Stimulated activated CD4-positive, alpha-beta T cell treated with anti-CD3 and anti-CD28 coated beads, Interleukin-12 subunit alpha, Interleukin-12 subunit beta, amount 100 ng/mL, for 4 hours (primary cell): Measurements from ENCODE around the gene RAPGEF1.
"Not testable (repeated sequence)": the region's sequence is repeated elsewhere in the genome, so short reads cannot be mapped to it uniquely, and the experiment has no call there.

Experiments used
- DNase-seq: peaks from one replicate; pipeline ENCODE4 v3.0.0-alpha.2; 2020

Gene RAPGEF1, protein sequence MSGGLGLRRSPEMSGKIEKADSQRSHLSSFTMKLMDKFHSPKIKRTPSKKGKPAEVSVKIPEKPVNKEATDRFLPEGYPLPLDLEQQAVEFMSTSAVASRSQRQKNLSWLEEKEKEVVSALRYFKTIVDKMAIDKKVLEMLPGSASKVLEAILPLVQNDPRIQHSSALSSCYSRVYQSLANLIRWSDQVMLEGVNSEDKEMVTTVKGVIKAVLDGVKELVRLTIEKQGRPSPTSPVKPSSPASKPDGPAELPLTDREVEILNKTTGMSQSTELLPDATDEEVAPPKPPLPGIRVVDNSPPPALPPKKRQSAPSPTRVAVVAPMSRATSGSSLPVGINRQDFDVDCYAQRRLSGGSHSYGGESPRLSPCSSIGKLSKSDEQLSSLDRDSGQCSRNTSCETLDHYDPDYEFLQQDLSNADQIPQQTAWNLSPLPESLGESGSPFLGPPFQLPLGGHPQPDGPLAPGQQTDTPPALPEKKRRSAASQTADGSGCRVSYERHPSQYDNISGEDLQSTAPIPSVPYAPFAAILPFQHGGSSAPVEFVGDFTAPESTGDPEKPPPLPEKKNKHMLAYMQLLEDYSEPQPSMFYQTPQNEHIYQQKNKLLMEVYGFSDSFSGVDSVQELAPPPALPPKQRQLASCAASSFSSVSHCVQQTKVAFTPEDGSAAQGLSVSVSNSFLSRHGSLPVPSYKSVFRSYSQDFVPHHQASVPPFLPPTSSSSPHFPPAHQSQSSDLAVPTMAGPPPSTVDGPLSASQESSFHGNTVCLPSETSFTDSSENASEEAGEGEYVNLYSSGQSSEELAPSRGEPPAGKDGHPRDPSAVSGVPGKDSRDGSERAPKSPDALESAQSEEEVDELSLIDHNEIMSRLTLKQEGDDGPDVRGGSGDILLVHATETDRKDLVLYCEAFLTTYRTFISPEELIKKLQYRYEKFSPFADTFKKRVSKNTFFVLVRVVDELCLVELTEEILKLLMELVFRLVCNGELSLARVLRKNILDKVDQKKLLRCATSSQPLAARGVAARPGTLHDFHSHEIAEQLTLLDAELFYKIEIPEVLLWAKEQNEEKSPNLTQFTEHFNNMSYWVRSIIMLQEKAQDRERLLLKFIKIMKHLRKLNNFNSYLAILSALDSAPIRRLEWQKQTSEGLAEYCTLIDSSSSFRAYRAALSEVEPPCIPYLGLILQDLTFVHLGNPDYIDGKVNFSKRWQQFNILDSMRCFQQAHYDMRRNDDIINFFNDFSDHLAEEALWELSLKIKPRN (N-terminal part only)

DNA sequence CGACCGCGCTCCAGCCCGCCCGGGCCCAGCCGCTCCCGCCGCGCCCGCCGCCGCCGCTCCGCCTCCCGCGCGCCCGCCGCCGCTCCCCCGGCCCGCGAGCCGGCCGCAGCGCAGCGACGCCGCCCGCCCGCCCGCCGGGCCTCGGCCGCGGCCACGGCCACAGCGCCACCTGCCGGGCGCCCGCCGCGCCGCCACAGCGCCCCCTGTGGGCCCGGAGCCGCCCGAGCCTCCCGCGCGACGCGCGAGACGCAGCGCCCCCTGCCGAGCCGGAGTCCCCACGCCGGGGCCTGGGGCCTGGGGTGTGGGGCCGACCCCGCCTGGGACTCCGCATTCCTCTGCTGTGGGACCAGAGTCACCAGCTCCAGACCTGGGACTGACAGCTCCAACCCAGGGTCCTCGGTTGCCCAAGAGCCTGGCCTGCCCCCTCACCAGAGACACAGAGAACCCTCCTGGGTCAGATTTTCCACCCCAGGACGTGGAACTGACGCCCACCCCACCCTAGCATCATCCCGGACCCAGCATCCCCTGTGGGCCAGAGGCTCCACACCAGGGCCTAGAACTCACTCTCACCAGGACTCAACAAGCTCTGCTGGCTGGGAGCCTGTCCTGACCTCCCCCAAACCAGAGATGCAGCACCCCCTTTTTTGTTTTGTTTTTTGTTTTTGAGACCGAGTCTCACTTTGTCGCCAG lies at the start of gene RAPGEF1:
TSS of gene RAPGEF1 (minus strand) at position 118 of the 690 bp plus-strand sequence. CDS start 246 bp downstream, outside the sequence.
- peak; percentile 87 for DNase-seq

DNA sequence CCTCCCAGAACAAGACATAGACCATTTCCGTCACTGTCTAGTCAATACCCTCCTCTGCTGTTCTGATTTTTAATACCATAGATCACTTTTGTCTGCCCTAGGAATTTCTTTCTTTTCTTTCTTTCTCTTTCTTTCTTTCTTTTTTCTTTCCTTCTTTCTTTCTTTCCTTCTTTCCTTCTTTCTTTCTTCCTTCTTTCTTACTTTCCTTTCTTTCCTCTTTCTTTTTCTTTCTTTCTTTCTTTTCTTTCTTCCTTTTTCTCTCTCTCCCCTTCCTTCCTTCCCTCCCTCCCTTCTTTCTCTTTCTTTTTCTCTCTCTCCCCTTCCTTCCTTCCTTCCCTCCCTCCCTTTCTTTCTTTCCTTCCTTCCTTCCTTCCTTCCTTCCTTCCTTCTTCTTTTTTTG lies 49.0 kb upstream of the RAPGEF1 start:
- DNase-seq: no peak

DNA sequence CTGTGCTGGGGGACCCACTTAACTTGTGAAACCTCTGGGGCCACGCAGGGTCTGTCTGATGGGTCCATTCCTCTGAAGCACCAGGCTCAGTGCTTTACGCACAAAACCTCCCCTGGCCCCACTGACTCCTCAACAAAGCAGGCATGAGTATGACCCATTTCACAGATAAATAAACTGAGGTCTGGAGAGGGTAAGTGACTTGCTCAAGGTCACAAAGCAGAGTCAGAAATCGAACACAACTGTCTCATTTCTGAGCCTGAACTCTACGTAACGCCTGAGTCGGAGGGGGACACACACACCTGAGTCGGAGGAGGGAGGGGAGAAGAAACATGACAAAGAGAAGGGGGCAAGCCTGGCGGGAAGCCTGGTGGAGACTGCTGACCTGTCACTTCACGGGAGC lies 48.0 kb upstream of the RAPGEF1 start:
- no peak for DNase-seq

GRCh38 chr9:131784748-131785501 lies 45.0 kb upstream of the RAPGEF1 start:
- no peak for DNase-seq

DNA sequence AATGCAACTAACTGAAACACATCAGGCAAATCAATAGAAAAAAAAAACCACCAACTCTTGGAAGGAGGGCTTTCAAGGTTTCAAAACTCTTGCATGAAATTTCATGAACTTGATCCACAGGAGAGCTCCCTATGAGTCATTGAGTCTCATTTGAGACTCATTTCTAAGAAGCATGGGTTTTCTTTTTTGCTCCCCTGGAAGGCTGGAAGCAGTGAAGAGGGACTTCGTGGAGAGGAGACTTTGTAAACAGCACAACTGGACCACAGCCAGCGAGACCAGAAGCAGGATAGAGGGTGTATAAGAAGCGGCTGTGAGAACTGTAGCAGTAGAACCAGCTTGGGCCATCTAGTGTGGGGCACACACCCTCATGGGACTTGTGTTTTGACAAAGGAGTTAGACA lies 41.2 kb upstream of the RAPGEF1 start:
- DNase-seq: no peak

DNA sequence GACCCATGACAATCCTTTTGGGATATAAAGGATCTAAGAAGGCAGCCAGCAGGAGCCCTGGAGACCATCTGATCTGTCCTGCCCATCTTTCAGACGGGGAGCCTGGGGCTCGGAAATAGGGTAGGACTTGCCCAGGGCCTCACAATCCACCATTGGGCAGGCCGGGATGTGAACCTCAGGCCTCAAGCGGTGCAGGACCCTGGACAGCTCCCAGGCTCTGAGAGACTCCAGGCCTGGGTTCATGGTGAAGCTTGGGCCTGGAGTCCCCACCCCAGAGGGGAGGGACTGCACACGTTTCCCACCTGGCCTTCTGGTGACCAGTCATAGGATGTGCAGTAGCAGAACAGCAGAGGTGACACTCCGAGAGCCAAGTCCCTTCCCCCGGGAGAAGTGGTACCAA lies 36.6 kb upstream of the RAPGEF1 start:
- peak; percentile 8 for DNase-seq

GRCh38 chr9:131776036-131776435 lies 36.2 kb upstream of the RAPGEF1 start:
- no peak for DNase-seq

DNA sequence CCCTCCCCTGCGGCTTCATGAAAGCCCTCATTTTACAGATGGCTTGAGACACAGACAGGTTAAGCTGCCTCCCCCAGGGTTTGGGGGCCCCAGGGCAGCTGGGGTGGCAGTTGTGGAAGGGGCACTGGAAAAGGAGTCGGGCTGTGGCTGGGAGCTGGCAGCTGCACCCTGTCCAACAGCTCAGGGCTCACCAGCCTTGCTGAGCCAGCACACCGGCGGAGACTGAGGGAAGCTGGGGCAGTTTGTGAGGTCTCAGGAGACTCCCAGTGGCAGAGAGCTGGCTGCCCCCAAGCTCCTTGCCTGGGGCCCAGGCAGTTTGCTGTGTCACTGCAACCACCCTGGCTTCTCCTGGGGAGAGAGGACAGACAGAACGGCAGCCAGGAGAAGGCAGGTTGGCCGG lies 34.8 kb upstream of the RAPGEF1 start:
- no peak for DNase-seq

DNA sequence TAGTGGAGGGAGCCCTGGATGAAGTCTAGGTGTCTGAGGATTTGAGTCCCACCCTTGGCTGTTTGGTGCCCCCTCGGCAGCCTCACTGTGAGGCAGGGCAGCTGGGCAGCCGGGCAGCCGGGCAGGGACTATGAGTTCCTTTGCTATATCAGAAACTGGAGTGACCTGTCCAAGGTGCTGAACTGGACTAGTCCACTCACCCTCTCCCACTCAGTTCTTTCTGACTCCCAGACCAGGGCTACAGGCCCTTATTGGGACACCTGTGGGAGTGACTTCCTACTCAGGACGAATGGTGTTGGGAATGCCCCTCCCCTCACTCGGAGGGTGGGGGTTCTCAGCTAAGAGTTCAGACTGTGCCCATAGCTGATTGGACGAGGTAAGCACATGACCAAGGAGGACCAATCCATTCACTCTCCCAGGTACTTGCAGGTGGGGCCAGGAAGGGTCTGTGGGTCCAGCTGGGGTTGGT lies 34.1 kb upstream of the RAPGEF1 start:
- DNase-seq: no peak

GRCh38 chr9:131772940-131773339 lies 33.1 kb upstream of the RAPGEF1 start:
- DNase-seq: no peak

GRCh38 chr9:131771646-131772045 lies 31.8 kb upstream of the RAPGEF1 start:
- no peak for DNase-seq

DNA sequence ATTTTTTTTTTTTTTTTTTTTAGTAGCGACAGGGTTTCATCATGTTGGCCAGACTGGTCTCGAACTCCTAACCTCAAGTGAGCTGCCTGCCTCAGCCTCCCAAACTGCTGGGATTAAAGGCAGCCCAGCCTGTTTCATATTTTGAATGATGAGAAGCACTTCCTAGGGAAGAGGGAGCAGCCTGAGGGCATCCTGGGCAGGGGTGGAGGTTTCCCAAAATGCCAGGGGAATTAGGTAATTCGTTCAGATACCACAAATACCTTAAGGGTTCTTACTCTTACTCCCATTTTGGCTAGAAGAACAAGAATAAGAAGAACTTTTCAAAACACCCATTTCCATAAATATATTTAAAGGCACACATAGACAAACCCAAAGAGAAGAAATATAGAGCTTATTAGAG lies 29.5 kb upstream of the RAPGEF1 start:
- DNase-seq: no peak

GRCh38 chr9:131764568-131764967 lies 24.7 kb upstream of the RAPGEF1 start:
- DNase-seq: no peak

GRCh38 chr9:131762356-131762932 lies 22.6 kb upstream of the RAPGEF1 start:
- peak; percentile 79 for DNase-seq

DNA sequence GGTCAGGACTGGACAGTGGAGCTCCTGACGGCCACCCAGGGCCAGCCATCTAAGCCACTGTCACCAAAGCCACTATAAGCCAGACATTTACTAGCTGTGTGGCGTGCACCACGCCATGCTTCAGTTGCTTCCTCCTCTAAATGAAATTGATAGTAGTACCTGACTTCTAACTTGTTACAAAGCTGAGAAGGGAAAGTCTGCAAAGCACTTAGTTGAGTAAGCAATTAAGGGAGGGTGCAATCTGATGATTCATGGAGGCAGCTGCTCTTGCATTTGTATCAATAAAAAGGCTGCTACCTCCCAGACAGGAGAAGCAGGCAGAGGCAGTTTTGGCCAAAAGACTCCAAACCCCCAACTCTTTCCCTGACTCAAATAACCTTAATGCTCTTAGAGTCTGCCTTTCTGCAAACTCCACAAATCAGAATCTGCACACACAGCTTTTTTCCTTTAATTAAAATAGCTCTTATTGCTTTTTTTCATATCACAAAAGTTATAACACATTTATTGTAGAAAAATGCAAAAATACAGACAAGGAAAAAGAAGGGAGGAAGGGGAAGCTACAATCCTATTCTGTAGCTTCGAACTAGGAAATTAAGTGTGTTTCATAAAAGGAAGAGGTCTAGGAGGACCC lies 19.3 kb upstream of the RAPGEF1 start:
- no peak for DNase-seq

GRCh38 chr9:131757549-131757948 lies 17.7 kb upstream of the RAPGEF1 start:
- no peak for DNase-seq

GRCh38 chr9:131755541-131756198 lies 15.8 kb upstream of the RAPGEF1 start:
- DNase-seq: peak; percentile 89

DNA sequence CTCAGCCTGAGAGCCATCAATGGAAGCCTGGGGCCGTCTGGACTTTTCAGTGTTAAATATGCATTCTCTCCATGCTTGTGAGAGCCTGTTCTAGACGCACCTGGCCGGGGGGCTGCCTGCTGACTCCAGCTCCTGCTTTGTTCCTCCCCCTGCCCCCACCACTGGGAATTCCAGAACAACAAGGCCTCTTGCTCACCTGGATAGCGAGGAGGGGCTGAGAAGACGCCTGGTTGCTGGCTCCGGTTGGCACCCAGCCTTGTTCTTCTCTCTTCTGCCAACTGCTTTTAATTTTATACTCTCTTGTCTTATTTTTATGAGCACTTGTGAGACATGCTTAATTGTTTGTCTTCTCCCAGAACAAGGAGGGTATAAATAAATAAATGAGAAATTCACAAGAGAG lies 15.0 kb upstream of the RAPGEF1 start:
- no peak for DNase-seq

DNA sequence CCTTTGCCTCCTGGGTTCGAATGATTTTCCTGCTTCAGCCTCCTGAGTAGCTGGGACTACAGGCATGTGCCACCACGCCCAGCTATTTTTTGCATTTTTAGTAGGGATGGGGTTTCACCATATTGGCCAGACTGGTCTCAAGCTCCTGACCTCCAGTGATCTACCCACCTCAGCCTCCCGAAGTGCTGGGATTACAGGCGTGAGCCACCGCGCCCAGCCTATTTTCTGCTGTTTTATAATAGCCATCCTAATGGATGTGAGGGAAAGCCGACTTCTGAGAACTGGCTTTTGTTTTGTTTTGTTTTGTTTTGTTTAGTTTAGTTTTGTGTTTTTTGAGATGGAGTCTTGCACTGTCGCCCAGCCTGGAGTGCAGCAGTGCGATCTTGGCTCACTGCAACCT lies 13.9 kb upstream of the RAPGEF1 start:
- not testable (repeated sequence) for DNase-seq

GRCh38 chr9:131752231-131752884 lies 12.5 kb upstream of the RAPGEF1 start:
- DNase-seq: no peak
